Measurements from ENCODE around the gene RELL1. TPM values are rescaled to one million over a fixed set of nuclear protein-coding genes. Genes with fewer than 3 reads are reported as not detected.

RELL1 gene
- total and polyA plus RNA-seq, 5 donors from 2014 or later: 2.7 to 24.3 (median 5.3) TPM

- Histone ChIP-seq H3K27me3 (ENCODE audit: control insufficient read depth, insufficient read depth, low read length) (no peaks in the 10 kb centered on the region), H3K9me3 (ENCODE audit: control insufficient read depth in 2 of 2, low read length in 2 of 2) (no peaks in the 10 kb centered on the region), H3K4me3 (ENCODE audit: low read depth, low read length) (no peak overlapping the region), H3K27ac (ENCODE audit: insufficient read depth, low read length, poor library complexity, severe bottlenecking) (no peak overlapping the region), H3K36me3 (ENCODE audit: control insufficient read depth, insufficient read depth, low read length) (peaks cover 37% of the 10 kb centered on the region), H3K4me1 (ENCODE audit: control insufficient read depth, insufficient read depth, low read length, poor library complexity, severe bottlenecking) (no peaks in the 10 kb centered on the region)
- no peak overlapping the region for H3K4me3 Mint-ChIP-seq
- H3K27ac Mint-ChIP-seq: no peak overlapping the region
- H3K36me3 Mint-ChIP-seq: peaks cover 46% of the 10 kb centered on the region
- no peaks in the 10 kb centered on the region for H3K27me3 Mint-ChIP-seq
- DNase-seq: no peak
- peaks cover 0 to 3% (median 0%) of the 10 kb centered on the region in 7 donors for H3K9me3 Mint-ChIP-seq
- ATAC-seq (ENCODE audit: low read depth in 2 of 2): no peak
- H3K4me1 Mint-ChIP-seq: peaks cover 0 to 4% (median 1%) of the 10 kb centered on the region in 4 donors
Observed at GRCh38 chr4:37629713-37630112, 56.5 kb downstream of the RELL1 start.

- Mint-ChIP-seq H3K9me3 (peaks cover 0 to 3% (median 0%) of the 10 kb centered on the region in 7 donors), H3K27me3 (no peaks in the 10 kb centered on the region), H3K27ac (no peak overlapping the region), H3K4me3 (no peak overlapping the region), H3K36me3 (peaks cover 43% of the 10 kb centered on the region), H3K4me1 (peaks cover 0 to 4% (median 1%) of the 10 kb centered on the region in 4 donors)
- Histone ChIP-seq H3K9me3 (ENCODE audit: control insufficient read depth in 2 of 2, low read length in 2 of 2) (no peaks in the 10 kb centered on the region), H3K27ac (ENCODE audit: insufficient read depth, low read length, poor library complexity, severe bottlenecking) (no peak overlapping the region), H3K4me3 (ENCODE audit: low read depth, low read length) (no peak overlapping the region), H3K4me1 (ENCODE audit: control insufficient read depth, insufficient read depth, low read length, poor library complexity, severe bottlenecking) (no peaks in the 10 kb centered on the region), H3K36me3 (ENCODE audit: control insufficient read depth, insufficient read depth, low read length) (peaks cover 36% of the 10 kb centered on the region), H3K27me3 (ENCODE audit: control insufficient read depth, insufficient read depth, low read length) (no peaks in the 10 kb centered on the region)
- DNase-seq: no peak
- ATAC-seq (ENCODE audit: low read depth in 2 of 2): no peak
Observed at GRCh38 chr4:37628977-37629609, 57.1 kb downstream of the RELL1 start.

GRCh38 chr4:37627263-37627662 lies 58.9 kb downstream of the RELL1 start:
- H3K36me3 ChIP-seq (ENCODE audit: control insufficient read depth, insufficient read depth, low read length): peaks cover 25% of the 10 kb centered on the region
- DNase-seq (no peak), ATAC-seq (ENCODE audit: low read depth in 2 of 2) (no peak)
- H3K27ac Mint-ChIP-seq: peak overlapping the region in 1 of 3 donors; percentile 71
- H3K36me3 Mint-ChIP-seq: peaks cover 32% of the 10 kb centered on the region
- no peak overlapping the region for H3K4me3 ChIP-seq (ENCODE audit: low read depth, low read length)
- H3K4me3 Mint-ChIP-seq: no peak overlapping the region
- H3K9me3 Mint-ChIP-seq: peaks cover 0 to under 1% (median 0%) of the 10 kb centered on the region in 7 donors
- H3K27me3 Mint-ChIP-seq: no peaks in the 10 kb centered on the region
- H3K27ac ChIP-seq (ENCODE audit: insufficient read depth, low read length, poor library complexity, severe bottlenecking): no peak overlapping the region
- H3K27me3 ChIP-seq (ENCODE audit: control insufficient read depth, insufficient read depth, low read length): no peaks in the 10 kb centered on the region
- peaks cover 0 to 5% (median 1%) of the 10 kb centered on the region in 4 donors for H3K4me1 Mint-ChIP-seq
- no peaks in the 10 kb centered on the region for H3K4me1 ChIP-seq (ENCODE audit: control insufficient read depth, insufficient read depth, low read length, poor library complexity, severe bottlenecking)
- no peaks in the 10 kb centered on the region for H3K9me3 ChIP-seq (ENCODE audit: control insufficient read depth in 2 of 2, low read length in 2 of 2)

GRCh38 chr4:37625499-37625898 lies 60.7 kb downstream of the RELL1 start:
- Histone ChIP-seq H3K27ac (ENCODE audit: insufficient read depth, low read length, poor library complexity, severe bottlenecking) (no peak overlapping the region), H3K9me3 (ENCODE audit: control insufficient read depth in 2 of 2, low read length in 2 of 2) (no peaks in the 10 kb centered on the region), H3K4me3 (ENCODE audit: low read depth, low read length) (no peak overlapping the region), H3K36me3 (ENCODE audit: control insufficient read depth, insufficient read depth, low read length) (peaks cover 14% of the 10 kb centered on the region), H3K4me1 (ENCODE audit: control insufficient read depth, insufficient read depth, low read length, poor library complexity, severe bottlenecking) (no peaks in the 10 kb centered on the region), H3K27me3 (ENCODE audit: control insufficient read depth, insufficient read depth, low read length) (no peaks in the 10 kb centered on the region)
- Mint-ChIP-seq H3K4me1 (peaks cover 0 to 8% (median 1%) of the 10 kb centered on the region in 4 donors), H3K27ac (no peak overlapping the region), H3K27me3 (no peaks in the 10 kb centered on the region), H3K36me3 (peaks cover 23% of the 10 kb centered on the region), H3K9me3 (no peaks in the 10 kb centered on the region), H3K4me3 (no peak overlapping the region)
- ATAC-seq (ENCODE audit: low read depth in 2 of 2) (no peak), DNase-seq (no peak)

GRCh38 chr4:37623940-37624339 lies 62.2 kb downstream of the RELL1 start:
- ATAC-seq (ENCODE audit: low read depth in 2 of 2) (no peak), DNase-seq (no peak)
- Mint-ChIP-seq H3K27ac (no peak overlapping the region), H3K36me3 (peaks cover 15% of the 10 kb centered on the region), H3K4me3 (peak overlapping the region in 1 of 4 donors; percentile 28), H3K9me3 (no peaks in the 10 kb centered on the region), H3K27me3 (no peaks in the 10 kb centered on the region), H3K4me1 (peaks cover 0 to 8% (median 1%) of the 10 kb centered on the region in 4 donors)
- Histone ChIP-seq H3K9me3 (ENCODE audit: control insufficient read depth in 2 of 2, low read length in 2 of 2) (no peaks in the 10 kb centered on the region), H3K4me1 (ENCODE audit: control insufficient read depth, insufficient read depth, low read length, poor library complexity, severe bottlenecking) (no peaks in the 10 kb centered on the region), H3K4me3 (ENCODE audit: low read depth, low read length) (no peak overlapping the region), H3K27me3 (ENCODE audit: control insufficient read depth, insufficient read depth, low read length) (no peaks in the 10 kb centered on the region), H3K36me3 (ENCODE audit: control insufficient read depth, insufficient read depth, low read length) (peaks cover 5% of the 10 kb centered on the region), H3K27ac (ENCODE audit: insufficient read depth, low read length, poor library complexity, severe bottlenecking) (no peak overlapping the region)

- Histone ChIP-seq H3K4me3 (ENCODE audit: low read depth, low read length) (no peak overlapping the region), H3K36me3 (ENCODE audit: control insufficient read depth, insufficient read depth, low read length) (peaks cover 2% of the 10 kb centered on the region), H3K9me3 (ENCODE audit: control insufficient read depth in 2 of 2, low read length in 2 of 2) (no peaks in the 10 kb centered on the region), H3K27ac (ENCODE audit: insufficient read depth, low read length, poor library complexity, severe bottlenecking) (no peak overlapping the region), H3K27me3 (ENCODE audit: control insufficient read depth, insufficient read depth, low read length) (no peaks in the 10 kb centered on the region), H3K4me1 (ENCODE audit: control insufficient read depth, insufficient read depth, low read length, poor library complexity, severe bottlenecking) (no peaks in the 10 kb centered on the region)
- Mint-ChIP-seq H3K4me1 (peaks cover 0 to 8% (median 1%) of the 10 kb centered on the region in 4 donors), H3K27me3 (no peaks in the 10 kb centered on the region), H3K36me3 (peaks cover 10% of the 10 kb centered on the region), H3K9me3 (no peaks in the 10 kb centered on the region), H3K27ac (no peak overlapping the region), H3K4me3 (no peak overlapping the region)
- ATAC-seq (ENCODE audit: low read depth in 2 of 2): no peak
- DNase-seq: no peak
Observed at GRCh38 chr4:37623125-37623524, 63.1 kb downstream of the RELL1 start.

- Histone ChIP-seq H3K27me3 (ENCODE audit: control insufficient read depth, insufficient read depth, low read length) (no peaks in the 10 kb centered on the region), H3K4me3 (ENCODE audit: low read depth, low read length) (no peak overlapping the region), H3K27ac (ENCODE audit: insufficient read depth, low read length, poor library complexity, severe bottlenecking) (no peak overlapping the region), H3K9me3 (ENCODE audit: control insufficient read depth in 2 of 2, low read length in 2 of 2) (no peaks in the 10 kb centered on the region), H3K36me3 (ENCODE audit: control insufficient read depth, insufficient read depth, low read length) (no peaks in the 10 kb centered on the region), H3K4me1 (ENCODE audit: control insufficient read depth, insufficient read depth, low read length, poor library complexity, severe bottlenecking) (no peaks in the 10 kb centered on the region)
- DNase-seq: no peak
- Mint-ChIP-seq H3K27ac (no peak overlapping the region), H3K9me3 (no peaks in the 10 kb centered on the region), H3K4me3 (no peak overlapping the region), H3K27me3 (no peaks in the 10 kb centered on the region), H3K36me3 (peaks cover 3% of the 10 kb centered on the region), H3K4me1 (peaks cover 0 to 15% (median 2%) of the 10 kb centered on the region in 4 donors)
- no peak for ATAC-seq (ENCODE audit: low read depth in 2 of 2)
Observed at GRCh38 chr4:37620176-37620575, 66.0 kb downstream of the RELL1 start.

- H3K4me3 ChIP-seq (ENCODE audit: low read depth, low read length): no peak overlapping the region
- H3K4me3 Mint-ChIP-seq: no peak overlapping the region
- no peak for ATAC-seq (ENCODE audit: low read depth in 2 of 2)
- H3K27me3 Mint-ChIP-seq: no peaks in the 10 kb centered on the region
- no peaks in the 10 kb centered on the region for H3K27me3 ChIP-seq (ENCODE audit: control insufficient read depth, insufficient read depth, low read length)
- no peaks in the 10 kb centered on the region for H3K9me3 ChIP-seq (ENCODE audit: control insufficient read depth in 2 of 2, low read length in 2 of 2)
- peaks cover 3% of the 10 kb centered on the region for H3K36me3 ChIP-seq (ENCODE audit: control insufficient read depth, insufficient read depth, low read length)
- no peaks in the 10 kb centered on the region for H3K4me1 ChIP-seq (ENCODE audit: control insufficient read depth, insufficient read depth, low read length, poor library complexity, severe bottlenecking)
- H3K4me1 Mint-ChIP-seq: peaks cover 2 to 17% (median 6%) of the 10 kb centered on the region in 4 donors
- no peak for DNase-seq
- H3K27ac Mint-ChIP-seq: peak overlapping the region in 1 of 3 donors; percentile 28
- no peaks in the 10 kb centered on the region for H3K9me3 Mint-ChIP-seq
- peaks cover 9% of the 10 kb centered on the region for H3K36me3 Mint-ChIP-seq
- H3K27ac ChIP-seq (ENCODE audit: insufficient read depth, low read length, poor library complexity, severe bottlenecking): no peak overlapping the region
Observed at GRCh38 chr4:37615720-37616063, 70.5 kb downstream of the RELL1 start.

Measured in CD4-positive, CD25-positive, alpha-beta regulatory T cell (primary cell).